SK-N-SH (cell line): ENCODE measurements around the gene CDC34. TPM values are rescaled to one million over a fixed set of nuclear protein-coding genes. Genes with fewer than 3 reads are reported as not detected.

Experiments
- CTCF ChIA-PET: fragments of 300-600, 350-600 bp; formaldehyde crosslinking; extraction: SDS; loops from one replicate; lab custom pipeline; 2021; lab: Yijun Ruan, JAX
- POLR2A ChIA-PET: fragments of 350-600 bp; sonication (Branson Sonifier 250); formaldehyde crosslinking; extraction: SDS; loops from one replicate; lab custom pipeline; 2020; ENCODE audit warnings: antibody characterized with exemption, inconsistent platforms; lab: Yijun Ruan, JAX
- DNase-seq: peaks from one replicate; pipeline ENCODE4 v3.0.0; 2012
- H2AFZ ChIP-seq: fragments of 200-600 bp; sonication (generic); 2 replicates; pipeline ENCODE4 v1.8.1; 2016; ENCODE audit warnings: antibody characterized with exemption, mild to moderate bottlenecking, low read depth
- H3F3A ChIP-seq: fragments of 200-600 bp; sonication (generic); replicated peaks from 2 replicates; pipeline ENCODE3; 2016; ENCODE audit warnings: antibody characterized with exemption, mild to moderate bottlenecking; ENCODE audit not compliant: insufficient read depth
- H3K27ac ChIP-seq, 2 experiments: fragments of 200-500 bp in 1 of 2; fragments of 200-600 bp in 1 of 2; sonication (Bioruptor generic) in 1 of 2; sonication (generic), shearing (Covaris generic) in 1 of 2; 2 replicates each; pipeline versions ENCODE4 v1.5.1 to v1.6.1; 2014 to 2016; ENCODE audit warnings: low read depth in 2 of 2, inconsistent platforms in 1 of 2, low read length in 1 of 2, mild to moderate bottlenecking in 1 of 2, mixed read lengths in 1 of 2
- H3K27me3 ChIP-seq: fragments of 200-600 bp; sonication (generic), shearing (Covaris generic); 2 replicates; pipeline ENCODE4 v1.6.1; 2016; ENCODE audit warnings: mixed run types; ENCODE audit not compliant: insufficient read depth
- H3K36me3 ChIP-seq, 2 experiments: fragments of 200-500 bp in 1 of 2; fragments of 200-600 bp in 1 of 2; sonication (Bioruptor generic) in 1 of 2; sonication (generic) in 1 of 2; replicated peaks in 1 of 2; 2 replicates each; pipeline versions ENCODE3 to v1.5.1; 2014 to 2016; ENCODE audit warnings: low read length in 1 of 2, mild to moderate bottlenecking in 1 of 2; ENCODE audit not compliant: insufficient read depth in 2 of 2, control insufficient read depth in 1 of 2
- H3K4me1 ChIP-seq, 2 experiments: fragments of 200-500 bp in 1 of 2; fragments of 200-600 bp in 1 of 2; sonication (Bioruptor generic) in 1 of 2; sonication (generic), shearing (Covaris generic) in 1 of 2; 2 replicates each; pipeline versions ENCODE4 v1.5.1 to v1.6.1; 2014 to 2016; ENCODE audit warnings: low read depth in 1 of 2, low read length in 1 of 2, mixed run types in 1 of 2; ENCODE audit not compliant: insufficient read depth in 2 of 2, control insufficient read depth in 1 of 2
- H3K4me2 ChIP-seq: fragments of 200-600 bp; sonication (generic), shearing (Covaris generic); 2 replicates; pipeline ENCODE4 v1.6.1; 2017; ENCODE audit warnings: mixed run types
- H3K4me3 ChIP-seq, 2 experiments: fragments of 200-500 bp in 1 of 2; fragments of 200-600 bp in 1 of 2; sonication (Bioruptor generic) in 1 of 2; sonication (generic), shearing (Covaris generic) in 1 of 2; 2 replicates each; pipeline versions ENCODE4 v1.5.1 to v1.8.1; 2014 to 2016; ENCODE audit warnings: low read depth in 2 of 2, inconsistent platforms in 1 of 2, low read length in 1 of 2, mild to moderate bottlenecking in 1 of 2, mixed read lengths in 1 of 2, moderate library complexity in 1 of 2
- H3K79me2 ChIP-seq: fragments of 200-600 bp; sonication (generic); 2 replicates; pipeline ENCODE4 v1.8.1; 2017; ENCODE audit warnings: mild to moderate bottlenecking; ENCODE audit not compliant: insufficient read depth
- H3K9ac ChIP-seq: fragments of 200-600 bp; sonication (generic); 2 replicates; pipeline ENCODE4 v1.6.1; 2017; ENCODE audit warnings: mixed run types
- H3K9me2 ChIP-seq: fragments of 200-600 bp; sonication (generic); 2 replicates; pipeline ENCODE4 v1.6.1; 2017; ENCODE audit warnings: mixed run types
- H3K9me3 ChIP-seq: fragments of 200-600 bp; sonication (generic); 2 replicates; pipeline ENCODE4 v1.6.1; 2017; ENCODE audit warnings: mixed run types, mild to moderate bottlenecking, moderate library complexity
- H4K20me1 ChIP-seq: fragments of 200-600 bp; sonication (generic); 2 replicates; pipeline ENCODE4 v1.6.1; 2017; ENCODE audit warnings: mild to moderate bottlenecking, mixed run types; ENCODE audit not compliant: insufficient read depth
- CHD2 ChIP-seq: fragments of 150-350 bp; IDR thresholded peaks from 2 replicates; pipeline ENCODE4 v1.6.1; 2018; ENCODE audit warnings: low read length; ENCODE audit not compliant: partially characterized antibody
- CTCF ChIP-seq: fragments of 200-600 bp; sonication (generic); IDR thresholded peaks from 2 replicates; pipeline ENCODE4 v1.6.1; 2017; ENCODE audit warnings: antibody characterized with exemption, mild to moderate bottlenecking, moderate library complexity
- ELF1 ChIP-seq: IDR thresholded peaks from 2 replicates; pipeline ENCODE4 v1.4.0; 2012
- EP300 ChIP-seq, 2 experiments: IDR thresholded peaks; 2 replicates each; pipeline versions ENCODE4 v1.4.0 to v1.6.1; 2012; ENCODE audit warnings: borderline replicate concordance in 1 of 2, low read depth in 1 of 2, low read length in 1 of 2
- FOSL2 ChIP-seq: IDR thresholded peaks from 2 replicates; pipeline ENCODE4 v1.4.0; 2012; ENCODE audit warnings: low read depth, mild to moderate bottlenecking, moderate library complexity, borderline replicate concordance
- FOXJ3 ChIP-seq: sonication (generic); formaldehyde crosslinking; IDR thresholded peaks from 2 replicates; pipeline ENCODE4 v1.5.1; 2020; ENCODE audit warnings: mild to moderate bottlenecking, missing genetic modification reagents
- FOXM1 ChIP-seq: IDR thresholded peaks from 2 replicates; pipeline ENCODE4 v1.4.0; 2012; ENCODE audit warnings: low read depth, mild to moderate bottlenecking
- GATA2 ChIP-seq: sonication (generic); formaldehyde crosslinking; IDR thresholded peaks from 2 replicates; pipeline ENCODE4 v1.5.0; 2020; ENCODE audit warnings: mild to moderate bottlenecking, missing genetic modification reagents
- IRF3 ChIP-seq: fragments of 150-350 bp; IDR thresholded peaks from 2 replicates; pipeline ENCODE4 v1.6.1; 2016; ENCODE audit warnings: mild to moderate bottlenecking, low read depth, low read length
- MXI1 ChIP-seq: IDR thresholded peaks from 2 replicates; pipeline ENCODE4 v1.6.1; 2012; ENCODE audit warnings: mild to moderate bottlenecking, low read depth, low read length, improper control_type of control experiment
- NRF1 ChIP-seq: IDR thresholded peaks from 2 replicates; pipeline ENCODE4 v1.6.1; 2012; ENCODE audit warnings: low read depth, mild to moderate bottlenecking, low read length
- POLR2AphosphoS5 ChIP-seq: IDR thresholded peaks from 2 replicates; pipeline ENCODE4 v1.6.1; 2012; ENCODE audit warnings: low read depth, low read length
- RAD21 ChIP-seq: IDR thresholded peaks from 2 replicates; pipeline ENCODE4 v1.6.1; 2012; ENCODE audit warnings: mild to moderate bottlenecking, low read length
- RCOR1 ChIP-seq: fragments of 150-350 bp; IDR thresholded peaks from 2 replicates; pipeline ENCODE4 v1.6.1; 2017; ENCODE audit warnings: antibody characterized with exemption, low read length
- REST ChIP-seq: IDR thresholded peaks from 2 replicates; pipeline ENCODE4 v1.6.1; 2012; ENCODE audit warnings: mild to moderate bottlenecking, low read depth, low read length, moderate library complexity
- RXRA ChIP-seq: IDR thresholded peaks from 2 replicates; pipeline ENCODE4 v1.4.0; 2012; ENCODE audit warnings: low read depth, mild to moderate bottlenecking, borderline replicate concordance
- TAF1 ChIP-seq: IDR thresholded peaks from 2 replicates; pipeline ENCODE4 v1.6.1; 2012; ENCODE audit warnings: low read depth, mild to moderate bottlenecking, low read length, moderate library complexity, borderline replicate concordance
- WGBS: methylation state at CpG from one replicate; pipeline ENCODE4 v1.1.6; 2017; ENCODE audit warnings: low lambda C conversion rate; 5-methylcytosine and 5-hydroxymethylcytosine counted together
- polyA plus RNA-seq, 3 experiments: library from polyadenylated mRNA; depleted of rRNA; stranded (reverse); fragments of >200 nt; gene quantifications; 2 replicates each; pipeline ENCODE4 v1.2.3, GENCODE V29; 2012
- TF ChIP-seq, protein P1 (sequence below): IDR thresholded peaks from 2 replicates; pipeline ENCODE4 v1.4.0; 2012; ENCODE audit warnings: low read depth, borderline replicate concordance
- TF ChIP-seq, protein P2 (sequence below): fragments of 150-350 bp; IDR thresholded peaks from 2 replicates; pipeline ENCODE4 v1.6.1; 2017; ENCODE audit warnings: antibody characterized with exemption, low read length, low read depth, borderline replicate concordance

The CDC34 gene
- polyA plus RNA-seq, 1 of the 3 experiments (the other 2 are of a cell fraction): 96.7 TPM

- TF ChIP-seq CTCF (no peak), FOXM1 (no peak), GATA2 (CRISPR knock-in tag) (no peak), IRF3 (no peak)
- TF ChIP-seq, protein P1, sequence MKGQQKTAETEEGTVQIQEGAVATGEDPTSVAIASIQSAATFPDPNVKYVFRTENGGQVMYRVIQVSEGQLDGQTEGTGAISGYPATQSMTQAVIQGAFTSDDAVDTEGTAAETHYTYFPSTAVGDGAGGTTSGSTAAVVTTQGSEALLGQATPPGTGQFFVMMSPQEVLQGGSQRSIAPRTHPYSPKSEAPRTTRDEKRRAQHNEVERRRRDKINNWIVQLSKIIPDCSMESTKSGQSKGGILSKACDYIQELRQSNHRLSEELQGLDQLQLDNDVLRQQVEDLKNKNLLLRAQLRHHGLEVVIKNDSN: no peak
- TF ChIP-seq, protein P2, sequence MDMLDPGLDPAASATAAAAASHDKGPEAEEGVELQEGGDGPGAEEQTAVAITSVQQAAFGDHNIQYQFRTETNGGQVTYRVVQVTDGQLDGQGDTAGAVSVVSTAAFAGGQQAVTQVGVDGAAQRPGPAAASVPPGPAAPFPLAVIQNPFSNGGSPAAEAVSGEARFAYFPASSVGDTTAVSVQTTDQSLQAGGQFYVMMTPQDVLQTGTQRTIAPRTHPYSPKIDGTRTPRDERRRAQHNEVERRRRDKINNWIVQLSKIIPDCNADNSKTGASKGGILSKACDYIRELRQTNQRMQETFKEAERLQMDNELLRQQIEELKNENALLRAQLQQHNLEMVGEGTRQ: no peak
Observed at GRCh38 chr19:494171-495080, 37.1 kb upstream of the CDC34 start (continued).

GRCh38 chr19:495081-495401 is 36.5 kb upstream of the CDC34 start:
- Histone ChIP-seq H3K27me3 (peaks cover 6% of the 10 kb centered on the region; the same call in 1 of the 2 replicates), H3K9me2 (no peaks in the 10 kb centered on the region), H3K9ac (no peak overlapping the region), H3K4me2 (no peak overlapping the region), H4K20me1 (no peaks in the 10 kb centered on the region), H3K4me3 (no peak overlapping the region), H2AFZ (no peak overlapping the region), H3K27ac (no peak overlapping the region), H3K4me1 (no peaks in the 10 kb centered on the region; a peak in 1 of 4 replicates), H3K36me3 (no peaks in the 10 kb centered on the region), H3K79me2 (no peaks in the 10 kb centered on the region), H3K9me3 (no peaks in the 10 kb centered on the region), H3F3A (peaks cover 9% of the 10 kb centered on the region)
- WGBS: 45% methylated on average over 10 of the region's 10 CpGs
- CTCF ChIA-PET: interaction anchor here (0.6 to 4.0 kb wide), 11 partner anchors 10 to 182 kb away, joined by 3 to 31 read pairs (median 3); partner anchors contain the start of gene TPGS1
- POLR2A ChIA-PET: no interaction called here
- TF ChIP-seq TAF1: no peak
- TF ChIP-seq, protein P1: no peak
- TF ChIP-seq RCOR1: no peak
- no peak for TF ChIP-seq ELF1
- no peak for TF ChIP-seq NRF1
- no peak for TF ChIP-seq FOSL2
- no peak for TF ChIP-seq RAD21
- TF ChIP-seq POLR2AphosphoS5: no peak
- TF ChIP-seq REST: no peak
- TF ChIP-seq RXRA: no peak
- TF ChIP-seq GATA2 (CRISPR knock-in tag): no peak
- TF ChIP-seq FOXJ3 (CRISPR knock-in tag): no peak
- no peak for TF ChIP-seq MXI1
- TF ChIP-seq CHD2: no peak
- no peak for TF ChIP-seq EP300 (IDR thresholded peaks at IDR 0.05; ENCODE audit: borderline replicate concordance in 1 of 2, low read depth in 1 of 2, low read length in 1 of 2)
- no peak for DNase-seq
